HUDEP-2 (cell line): Measurements from ENCODE around the gene CEP97.

Experiments
- DNase-seq, 76 experiments: peaks; one replicate each; lab custom pipeline; 2025; ENCODE audit not compliant: unreplicated experiment in 76 of 76; lab: John Stamatoyannopoulos, UW

The CEP97 gene

GRCh38 chr3:101811875-101812274 is 87.5 kb downstream of the CEP97 start:
- DNase-seq: no peak

GRCh38 chr3:101812895-101813294 is 88.5 kb downstream of the CEP97 start:
- no peak for DNase-seq

GRCh38 chr3:101813817-101814440 is 89.5 kb downstream of the CEP97 start:
- peak in 7 of 76 experiments; percentile 4 to 22 (median 15) for DNase-seq

- no peak for DNase-seq
Observed at GRCh38 chr3:101814835-101815234, 90.4 kb downstream of the CEP97 start.

GRCh38 chr3:101816215-101817149 is 92.1 kb downstream of the CEP97 start:
- no peak for DNase-seq

GRCh38 chr3:101817992-101818391 is 93.6 kb downstream of the CEP97 start:
- DNase-seq: no peak

- no peak for DNase-seq
Observed at GRCh38 chr3:101819649-101820206, 95.3 kb downstream of the CEP97 start.
